ENCODE data around the gene NUTF2. TPM values are rescaled to one million over a fixed set of nuclear protein-coding genes. Genes with fewer than 3 reads are reported as not detected.
"Not testable (repeated sequence)": the region's sequence is repeated elsewhere in the genome, so short reads cannot be mapped to it uniquely, and the experiment has no call there.

NUTF2 gene
- total RNA-seq, 4 donors from 2014 or later, result 90.0 to 194 (median 113) TPM

DNA sequence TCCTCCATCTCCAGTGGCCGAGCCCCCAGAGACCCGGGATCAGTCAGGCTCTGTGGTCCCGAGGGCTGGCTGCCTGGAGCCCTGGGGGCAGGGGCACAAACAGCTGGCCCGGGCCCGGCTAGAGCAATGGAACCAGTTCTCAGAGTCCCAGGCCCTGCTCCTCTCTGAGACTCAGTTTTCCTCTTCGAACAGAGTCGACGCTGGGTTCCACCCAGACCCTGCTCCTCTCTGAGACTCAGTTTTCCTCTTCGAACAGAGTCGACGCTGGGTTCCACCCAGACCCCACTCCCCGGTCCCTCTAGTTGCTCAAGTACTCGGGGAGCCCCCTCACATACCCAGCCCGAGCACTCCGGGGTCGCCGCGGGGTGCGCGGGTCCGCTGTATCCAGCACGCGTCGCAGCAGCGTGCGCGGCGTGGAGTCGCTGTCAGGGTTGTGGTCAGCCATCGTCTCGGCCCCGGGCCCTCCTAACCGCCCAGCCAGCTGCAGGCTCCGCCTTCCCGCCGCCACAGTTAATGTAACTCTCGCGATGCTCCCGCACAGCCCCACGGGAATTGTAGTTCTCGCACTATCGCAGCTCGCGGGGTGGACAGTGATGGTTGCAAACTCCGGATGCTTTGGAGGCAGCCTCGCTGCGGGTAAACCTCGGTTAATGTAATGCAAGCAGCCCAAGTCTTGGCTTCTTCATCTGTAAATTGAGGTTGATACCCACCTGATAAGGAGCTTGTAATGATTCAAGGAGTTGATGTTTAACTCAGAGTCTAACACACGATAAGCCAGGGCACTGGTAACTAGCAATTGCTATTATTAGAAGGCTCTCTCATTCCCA, 13.1 kb upstream of the NUTF2 start:
- WGBS, 2 donors (ENCODE audit: low coverage in 1 of 2), result 0% methylated on average over 1 to 2 of the region's 49 CpGs
- Histone ChIP-seq H3K27ac (peak overlapping the region; percentile 41 to 85 (median 81)), H3K27me3 (no peaks in the 10 kb centered on the region), H3K36me3 (peaks cover 0 to 37% of the 10 kb centered on the region in 2 donors), H3K4me1 (peaks cover 0 to 21% (median 10%) of the 10 kb centered on the region in 3 donors), H3K4me3 (peak overlapping the region; percentile 66 to 90), H3K9me3 (no peaks in the 10 kb centered on the region)
- peak; percentile 97 for ATAC-seq
- TF ChIP-seq, protein P1, sequence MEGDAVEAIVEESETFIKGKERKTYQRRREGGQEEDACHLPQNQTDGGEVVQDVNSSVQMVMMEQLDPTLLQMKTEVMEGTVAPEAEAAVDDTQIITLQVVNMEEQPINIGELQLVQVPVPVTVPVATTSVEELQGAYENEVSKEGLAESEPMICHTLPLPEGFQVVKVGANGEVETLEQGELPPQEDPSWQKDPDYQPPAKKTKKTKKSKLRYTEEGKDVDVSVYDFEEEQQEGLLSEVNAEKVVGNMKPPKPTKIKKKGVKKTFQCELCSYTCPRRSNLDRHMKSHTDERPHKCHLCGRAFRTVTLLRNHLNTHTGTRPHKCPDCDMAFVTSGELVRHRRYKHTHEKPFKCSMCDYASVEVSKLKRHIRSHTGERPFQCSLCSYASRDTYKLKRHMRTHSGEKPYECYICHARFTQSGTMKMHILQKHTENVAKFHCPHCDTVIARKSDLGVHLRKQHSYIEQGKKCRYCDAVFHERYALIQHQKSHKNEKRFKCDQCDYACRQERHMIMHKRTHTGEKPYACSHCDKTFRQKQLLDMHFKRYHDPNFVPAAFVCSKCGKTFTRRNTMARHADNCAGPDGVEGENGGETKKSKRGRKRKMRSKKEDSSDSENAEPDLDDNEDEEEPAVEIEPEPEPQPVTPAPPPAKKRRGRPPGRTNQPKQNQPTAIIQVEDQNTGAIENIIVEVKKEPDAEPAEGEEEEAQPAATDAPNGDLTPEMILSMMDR (IDR thresholded peaks at IDR 0.05), result peak in 1 of 4 experiments; percentile 8
- TF ChIP-seq POLR2AphosphoS5 (IDR thresholded peaks at IDR 0.05) (peak; percentile 65), EP300 (IDR thresholded peaks at IDR 0.05) (no peak), POLR2A (IDR thresholded peaks at IDR 0.05) (peak; percentile 68 to 76)

DNA sequence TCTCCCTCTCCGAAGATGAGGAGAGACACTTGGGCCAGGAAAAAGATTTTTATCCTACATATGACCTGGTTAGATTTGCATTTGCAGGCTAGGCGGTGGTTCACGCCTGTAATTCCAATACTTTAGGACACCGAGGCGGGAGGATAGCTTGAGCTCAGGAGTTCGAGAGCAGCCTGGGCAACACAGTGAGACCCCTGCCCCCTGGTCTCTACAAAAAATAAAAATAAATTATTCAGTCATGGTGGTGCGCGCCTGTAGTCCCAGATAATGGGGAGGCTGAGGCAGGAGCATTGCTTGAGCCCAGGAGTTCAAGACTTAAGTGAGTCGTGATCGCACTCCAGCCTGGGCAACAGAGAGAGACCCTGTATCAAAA, 12.5 kb upstream of the NUTF2 start:
- Histone ChIP-seq H3K27me3 (no peaks in the 10 kb centered on the region), H3K9me3 (no peaks in the 10 kb centered on the region), H3K4me1 (peaks cover 0 to 21% (median 10%) of the 10 kb centered on the region in 3 donors), H3K36me3 (peaks cover 0 to 31% of the 10 kb centered on the region in 2 donors), H3K4me3 (peak overlapping the region; percentile 66 to 90), H3K27ac (peak overlapping the region in 3 of 4 donors; percentile 78 to 85 (median 84))
- WGBS, 2 donors (ENCODE audit: low coverage in 1 of 2), result 53 to 73% methylated on average over 5 to 10 of the region's 10 CpGs
- TF ChIP-seq POLR2A (IDR thresholded peaks at IDR 0.05), result no peak
- TF ChIP-seq EP300 (IDR thresholded peaks at IDR 0.05), result no peak
- TF ChIP-seq, protein P1 (IDR thresholded peaks at IDR 0.05), result no peak
- no peak for TF ChIP-seq POLR2AphosphoS5 (IDR thresholded peaks at IDR 0.05)
- ATAC-seq, result no peak

DNA sequence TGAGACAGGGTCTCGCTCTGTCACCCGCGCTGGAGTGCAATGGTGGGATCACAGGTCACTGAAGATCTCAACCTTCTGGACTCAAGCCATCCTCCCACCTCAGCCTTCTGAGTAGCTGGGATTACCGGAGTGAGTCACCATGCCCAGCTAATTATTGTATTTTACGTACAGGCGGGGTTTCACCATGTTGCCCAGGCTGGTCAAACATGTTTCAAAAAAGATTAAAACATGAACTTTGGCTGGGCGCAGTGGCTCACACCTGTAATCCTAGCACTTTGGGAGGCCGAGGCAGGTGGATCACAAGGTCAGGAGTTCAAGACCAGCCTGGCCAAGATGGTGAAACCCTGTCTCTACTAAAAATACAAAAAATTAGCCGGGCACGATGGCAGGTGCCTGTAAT, 9.5 kb upstream of the NUTF2 start:
- WGBS, 2 donors (ENCODE audit: low coverage in 1 of 2), result 73 to 90% methylated on average over 4 of the region's 10 CpGs
- H3K9me3 ChIP-seq, H3K36me3 ChIP-seq, H3K27ac ChIP-seq, H3K27me3 ChIP-seq, H3K4me3 ChIP-seq, ATAC-seq: not testable (repeated sequence)
- peaks cover 0 to 27% (median 8%) of the 10 kb centered on the region in 3 donors for H3K4me1 ChIP-seq

DNA sequence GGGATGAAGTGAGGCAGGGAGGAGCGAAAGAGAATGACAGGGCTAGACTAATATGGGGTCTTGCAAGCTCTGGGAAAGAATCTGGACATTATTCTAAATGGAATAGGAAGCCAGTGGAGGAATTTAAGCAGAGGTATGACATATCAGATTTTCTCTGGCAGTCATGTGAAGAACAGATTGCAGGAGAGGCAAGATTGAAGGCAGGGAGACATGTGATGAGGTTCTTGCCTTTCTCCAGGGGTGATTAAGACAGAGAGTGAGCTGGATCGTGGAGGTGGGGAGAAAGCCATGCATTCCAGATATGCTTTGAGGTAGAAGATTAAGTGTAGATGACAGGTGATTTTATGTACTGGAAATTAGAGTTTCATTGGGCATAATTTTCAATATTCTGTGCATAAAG, 8.9 kb upstream of the NUTF2 start:
- H3K27ac ChIP-seq, result no peak overlapping the region
- TF ChIP-seq, protein P1 (IDR thresholded peaks at IDR 0.05), result no peak
- TF ChIP-seq POLR2AphosphoS5 (IDR thresholded peaks at IDR 0.05) (no peak), EP300 (IDR thresholded peaks at IDR 0.05) (no peak), POLR2A (IDR thresholded peaks at IDR 0.05) (no peak)
- WGBS, 2 donors (ENCODE audit: low coverage in 1 of 2), result 78 to 82% methylated on average over 2 of the region's 2 CpGs
- no peaks in the 10 kb centered on the region for H3K9me3 ChIP-seq
- H3K4me1 ChIP-seq, result peaks cover 0 to 24% (median 2%) of the 10 kb centered on the region in 3 donors
- no peak overlapping the region for H3K4me3 ChIP-seq
- H3K27me3 ChIP-seq, result no peaks in the 10 kb centered on the region
- no peak for ATAC-seq
- H3K36me3 ChIP-seq, result no peaks in the 10 kb centered on the region

DNA sequence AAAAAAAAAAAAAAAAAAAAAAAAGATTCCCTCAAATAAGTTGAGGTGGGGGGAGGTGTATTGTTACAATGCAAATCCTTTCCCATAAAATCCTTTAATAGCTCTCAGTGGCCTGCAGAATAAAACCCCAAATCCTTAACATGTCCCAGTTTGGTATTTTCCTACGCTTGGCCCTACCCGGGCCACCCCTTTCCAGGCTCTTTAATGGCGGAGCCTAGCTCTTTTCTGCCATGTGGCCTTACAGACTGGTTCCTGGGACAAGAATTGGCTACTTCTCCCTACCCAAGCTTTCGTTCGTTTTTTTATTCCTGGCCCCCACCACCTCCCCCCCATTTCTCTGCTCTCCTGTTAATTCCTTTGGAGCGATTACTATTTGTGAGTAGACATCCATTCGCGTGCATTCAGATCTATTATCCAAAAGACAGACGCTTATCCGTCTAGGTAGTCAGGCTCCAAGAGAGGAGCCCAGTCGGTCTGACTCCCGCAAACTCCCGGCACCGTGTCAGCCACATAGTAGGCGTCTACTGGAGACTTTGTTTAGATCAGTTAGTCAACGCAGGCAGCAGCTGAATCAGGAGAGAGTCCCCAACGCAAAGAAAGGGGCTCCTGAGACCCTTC, 5.4 kb upstream of the NUTF2 start:
- H3K27me3 ChIP-seq, result no peaks in the 10 kb centered on the region
- H3K27ac ChIP-seq, result peak overlapping the region; percentile 97 to 100 (median 100)
- WGBS, 2 donors (ENCODE audit: low coverage in 1 of 2), result 29 to 53% methylated on average over 7 to 15 of the region's 17 CpGs
- H3K4me1 ChIP-seq, result peaks cover 6 to 45% (median 28%) of the 10 kb centered on the region in 3 donors
- no peaks in the 10 kb centered on the region for H3K36me3 ChIP-seq
- ATAC-seq, result no peak
- peak overlapping the region; percentile 81 to 84 for H3K4me3 ChIP-seq
- no peak for TF ChIP-seq POLR2A (IDR thresholded peaks at IDR 0.05)
- no peak for TF ChIP-seq EP300 (IDR thresholded peaks at IDR 0.05)
- no peak for TF ChIP-seq POLR2AphosphoS5 (IDR thresholded peaks at IDR 0.05)
- TF ChIP-seq, protein P1 (IDR thresholded peaks at IDR 0.05), result no peak
- no peaks in the 10 kb centered on the region for H3K9me3 ChIP-seq
